ENCODE measurements around the gene WNT4.

WNT4 gene

GRCh38 chr1:22184454-22184853 is 41.6 kb upstream of the WNT4 start:
- H3K9me3 ChIP-seq (ENCODE audit: insufficient read depth, low read length), result peaks cover 4% of the 10 kb centered on the region; the same call in 1 of the 2 replicates
- H3K27me3 ChIP-seq (ENCODE audit: low read depth, low read length), result no peaks in the 10 kb centered on the region
- peaks cover 69% of the 10 kb centered on the region for H3K4me1 ChIP-seq (ENCODE audit: low read length)
- H3K27ac ChIP-seq (ENCODE audit: low read length), result peak overlapping the region; percentile 81
- TF ChIP-seq EZH2phosphoT487 (IDR thresholded peaks at IDR 0.05; ENCODE audit: low read depth) (no peak), CTCF (IDR thresholded peaks at IDR 0.05; ENCODE audit: low read depth, low read length) (no peak)
- no peaks in the 10 kb centered on the region for H3K79me2 ChIP-seq (ENCODE audit: low read length)
- no peak overlapping the region for H2AFZ ChIP-seq (ENCODE audit: low read depth, low read length)
- peak overlapping the region; percentile 33; the same call in 1 of the 2 replicates for H3K9ac ChIP-seq (ENCODE audit: low read length)
- H3K4me3 ChIP-seq (ENCODE audit: low read length), result peak overlapping the region; percentile 44; the same call in 1 of the 2 replicates
- peak overlapping the region; percentile 70 for H3K4me2 ChIP-seq (ENCODE audit: low read length)
- H3K36me3 ChIP-seq (replicated peaks; ENCODE audit: low read depth, low read length), result peaks cover 17% of the 10 kb centered on the region
- H4K20me1 ChIP-seq (ENCODE audit: insufficient read depth, low read length), result no peaks in the 10 kb centered on the region

DNA sequence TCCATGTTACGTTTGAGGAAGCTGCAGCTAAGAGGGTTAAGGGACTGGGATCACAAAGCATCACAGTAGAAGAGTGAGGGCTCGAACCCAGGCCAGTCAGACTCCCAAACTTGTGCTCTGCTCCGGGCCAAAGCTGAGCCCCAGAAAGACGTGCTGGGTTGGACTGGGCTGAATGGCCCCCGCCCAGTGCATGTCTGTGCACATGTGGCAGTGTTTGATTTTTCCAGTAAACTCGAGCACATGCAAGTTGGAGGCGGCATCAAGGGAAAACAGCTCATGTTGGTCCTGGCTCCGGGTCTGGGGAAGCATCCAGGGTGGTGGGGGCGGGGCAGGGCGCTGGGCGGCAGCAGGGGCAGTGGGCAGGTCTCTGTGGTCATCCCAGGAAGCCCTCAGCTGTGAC is 39.8 kb upstream of the WNT4 start:
- no peak overlapping the region for H3K9ac ChIP-seq (ENCODE audit: low read length)
- no peaks in the 10 kb centered on the region for H3K27me3 ChIP-seq (ENCODE audit: low read depth, low read length)
- peaks cover 16% of the 10 kb centered on the region for H3K36me3 ChIP-seq (replicated peaks; ENCODE audit: low read depth, low read length)
- no peak overlapping the region for H2AFZ ChIP-seq (ENCODE audit: low read depth, low read length)
- H4K20me1 ChIP-seq (ENCODE audit: insufficient read depth, low read length), result no peaks in the 10 kb centered on the region
- no peak overlapping the region for H3K4me3 ChIP-seq (ENCODE audit: low read length)
- H3K9me3 ChIP-seq (ENCODE audit: insufficient read depth, low read length), result peaks cover 11% of the 10 kb centered on the region; the same call in 1 of the 2 replicates
- H3K79me2 ChIP-seq (ENCODE audit: low read length), result no peaks in the 10 kb centered on the region
- H3K27ac ChIP-seq (ENCODE audit: low read length), result no peak overlapping the region
- no peak overlapping the region for H3K4me2 ChIP-seq (ENCODE audit: low read length)
- TF ChIP-seq CTCF (IDR thresholded peaks at IDR 0.05; ENCODE audit: low read depth, low read length), result no peak
- TF ChIP-seq EZH2phosphoT487 (IDR thresholded peaks at IDR 0.05; ENCODE audit: low read depth), result no peak
- H3K4me1 ChIP-seq (ENCODE audit: low read length), result peaks cover 86% of the 10 kb centered on the region

GRCh38 chr1:22179197-22179803 is 36.4 kb upstream of the WNT4 start:
- H3K27me3 ChIP-seq (ENCODE audit: low read depth, low read length), result no peaks in the 10 kb centered on the region
- peaks cover 96% of the 10 kb centered on the region for H3K4me1 ChIP-seq (ENCODE audit: low read length)
- peak overlapping the region; percentile 99; the same call in 1 of the 2 replicates for H3K9ac ChIP-seq (ENCODE audit: low read length)
- H3K4me3 ChIP-seq (ENCODE audit: low read length), result peak overlapping the region; percentile 14
- no peaks in the 10 kb centered on the region for H4K20me1 ChIP-seq (ENCODE audit: insufficient read depth, low read length)
- peak overlapping the region; percentile 29 for H3K4me2 ChIP-seq (ENCODE audit: low read length)
- peak overlapping the region; percentile 99 for H3K27ac ChIP-seq (ENCODE audit: low read length)
- H3K36me3 ChIP-seq (replicated peaks; ENCODE audit: low read depth, low read length), result peaks cover 16% of the 10 kb centered on the region
- no peaks in the 10 kb centered on the region for H3K79me2 ChIP-seq (ENCODE audit: low read length)
- H2AFZ ChIP-seq (ENCODE audit: low read depth, low read length), result no peak overlapping the region
- peaks cover 11% of the 10 kb centered on the region; the same call in 1 of the 2 replicates for H3K9me3 ChIP-seq (ENCODE audit: insufficient read depth, low read length)
- TF ChIP-seq CTCF (IDR thresholded peaks at IDR 0.05; ENCODE audit: low read depth, low read length) (no peak), EZH2phosphoT487 (IDR thresholded peaks at IDR 0.05; ENCODE audit: low read depth) (no peak)

DNA sequence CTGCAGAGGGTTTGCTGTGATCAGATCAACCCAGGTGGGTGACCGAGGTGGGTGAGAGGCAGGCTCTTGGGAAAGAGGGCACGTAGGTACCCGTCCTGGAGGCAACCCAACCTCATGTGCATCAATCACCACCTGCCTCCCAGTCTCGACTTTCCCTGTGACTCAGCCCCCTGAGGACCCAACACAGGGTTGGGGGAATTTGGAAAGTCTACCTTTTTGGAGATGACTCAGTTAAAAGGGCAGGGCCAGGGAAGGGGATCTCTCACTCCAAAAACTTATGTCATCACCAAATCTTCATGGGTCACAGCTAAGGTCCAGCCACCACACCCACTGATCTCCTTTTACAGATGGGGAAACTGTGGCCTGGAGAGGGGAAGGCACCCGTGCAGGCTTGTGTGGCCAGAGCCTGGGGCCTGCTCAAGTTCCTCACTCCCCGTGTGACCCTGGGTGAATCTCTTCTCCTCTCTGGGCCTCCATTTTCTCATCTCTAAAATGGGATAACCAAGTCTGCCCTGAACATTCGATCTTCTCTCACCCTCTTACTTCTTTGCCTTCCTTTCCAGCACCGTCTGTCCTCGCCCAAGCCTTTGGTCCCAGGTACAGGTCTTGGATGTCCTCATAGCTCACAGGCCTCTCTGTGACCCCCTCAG is 34.6 kb upstream of the WNT4 start:
- Histone ChIP-seq H3K27me3 (ENCODE audit: low read depth, low read length) (no peaks in the 10 kb centered on the region), H3K9ac (ENCODE audit: low read length) (peak overlapping the region; percentile 99), H3K4me1 (ENCODE audit: low read length) (peaks cover 84% of the 10 kb centered on the region), H3K79me2 (ENCODE audit: low read length) (no peaks in the 10 kb centered on the region), H3K4me3 (ENCODE audit: low read length) (peak overlapping the region; percentile 75), H3K9me3 (ENCODE audit: insufficient read depth, low read length) (peaks cover 11% of the 10 kb centered on the region; the same call in 1 of the 2 replicates), H4K20me1 (ENCODE audit: insufficient read depth, low read length) (no peaks in the 10 kb centered on the region), H3K27ac (ENCODE audit: low read length) (peak overlapping the region; percentile 99), H2AFZ (ENCODE audit: low read depth, low read length) (no peak overlapping the region), H3K4me2 (ENCODE audit: low read length) (peak overlapping the region; percentile 88), H3K36me3 (replicated peaks; ENCODE audit: low read depth, low read length) (peaks cover 16% of the 10 kb centered on the region)
- TF ChIP-seq EZH2phosphoT487 (IDR thresholded peaks at IDR 0.05; ENCODE audit: low read depth), result no peak
- no peak for TF ChIP-seq CTCF (IDR thresholded peaks at IDR 0.05; ENCODE audit: low read depth, low read length)
